Neutrophil (primary cell): ENCODE results near the gene GRIN2A.

Experiments used
- H3K27ac ChIP-seq: fragments of 200-600 bp; sonication (generic); 2 replicates; pipeline ENCODE4 v1.5.1; 2016; ENCODE audit warnings: mild to moderate bottlenecking, moderate library complexity
- H3K27me3 ChIP-seq: fragments of 200-600 bp; sonication (generic); 2 replicates; pipeline ENCODE4 v1.6.0; 2016; ENCODE audit warnings: mild to moderate bottlenecking
- H3K36me3 ChIP-seq: fragments of 200-600 bp; sonication (generic); 2 replicates; pipeline ENCODE4 v1.5.1; 2017
- H3K4me1 ChIP-seq, 2 experiments: fragments of 200-600 bp in 1 of 2; sonication (generic) in 1 of 2; 1 replicate in 1 of 2; 2 replicates in 1 of 2; pipeline versions ENCODE4 v1.5.1 to v1.6.1; 2013 to 2016; ENCODE audit warnings: low read depth in 1 of 2, low read length in 1 of 2, mild to moderate bottlenecking in 1 of 2, moderate library complexity in 1 of 2; ENCODE audit not compliant: control insufficient read depth in 1 of 2, insufficient read depth in 1 of 2
- H3K4me3 ChIP-seq, 2 experiments: fragments of 200-600 bp in 1 of 2; sonication (generic) in 1 of 2; 1 replicate in 1 of 2; 2 replicates in 1 of 2; pipeline ENCODE4 v1.5.1; 2013 to 2016; ENCODE audit warnings: low read depth in 1 of 2, low read length in 1 of 2, mild to moderate bottlenecking in 1 of 2, moderate library complexity in 1 of 2
- H3K9me3 ChIP-seq: fragments of 200-600 bp; sonication (generic); 2 replicates; pipeline ENCODE4 v1.5.1; 2016
- CTCF ChIP-seq: fragments of 200-600 bp; sonication (generic); IDR thresholded peaks from 2 replicates; pipeline ENCODE4 v1.5.1; 2016; ENCODE audit warnings: antibody characterized with exemption

The GRIN2A gene

GRCh38 chr16:10111156-10111761 lies 71.0 kb downstream of the GRIN2A start:
- H3K4me1 ChIP-seq, result no peaks in the 10 kb centered on the region
- no peak overlapping the region for H3K27ac ChIP-seq
- H3K27me3 ChIP-seq, result no peaks in the 10 kb centered on the region
- no peak for TF ChIP-seq CTCF
- no peak overlapping the region for H3K4me3 ChIP-seq
- H3K36me3 ChIP-seq, result no peaks in the 10 kb centered on the region
- no peaks in the 10 kb centered on the region for H3K9me3 ChIP-seq

- TF ChIP-seq CTCF, result no peak
- no peaks in the 10 kb centered on the region for H3K4me1 ChIP-seq
- H3K36me3 ChIP-seq, result no peaks in the 10 kb centered on the region
- H3K27ac ChIP-seq, result no peak overlapping the region
- H3K4me3 ChIP-seq, result no peak overlapping the region
- no peaks in the 10 kb centered on the region for H3K9me3 ChIP-seq
- no peaks in the 10 kb centered on the region for H3K27me3 ChIP-seq
These were observed 71.7 kb downstream of the GRIN2A start for GRCh38 chr16:10110552-10110951.

- Histone ChIP-seq H3K27me3 (no peaks in the 10 kb centered on the region), H3K9me3 (no peaks in the 10 kb centered on the region), H3K4me3 (no peak overlapping the region), H3K36me3 (no peaks in the 10 kb centered on the region), H3K27ac (no peak overlapping the region), H3K4me1 (no peaks in the 10 kb centered on the region)
- TF ChIP-seq CTCF, result no peak
These were observed 75.1 kb downstream of the GRIN2A start for GRCh38 chr16:10107081-10107480.

- TF ChIP-seq CTCF, result no peak
- H3K36me3 ChIP-seq, result no peaks in the 10 kb centered on the region
These were observed 78.5 kb downstream of the GRIN2A start for GRCh38 chr16:10103700-10104099.

GRCh38 chr16:10103118-10103517 lies 79.1 kb downstream of the GRIN2A start:
- TF ChIP-seq CTCF, result no peak
- Histone ChIP-seq H3K27me3 (no peaks in the 10 kb centered on the region), H3K36me3 (no peaks in the 10 kb centered on the region), H3K4me3 (no peak overlapping the region), H3K27ac (no peak overlapping the region), H3K9me3 (no peaks in the 10 kb centered on the region), H3K4me1 (no peaks in the 10 kb centered on the region)

More at GRCh38 chr16:10103700-10104099, 78.5 kb downstream of the GRIN2A start:
- Histone ChIP-seq H3K4me3 (no peak overlapping the region), H3K9me3 (no peaks in the 10 kb centered on the region), H3K27ac (no peak overlapping the region), H3K4me1 (no peaks in the 10 kb centered on the region), H3K27me3 (no peaks in the 10 kb centered on the region)
